HG03575 (cell line): ENCODE results near the gene SPC24.
"Not testable (repeated sequence)": the region's sequence is repeated elsewhere in the genome, so short reads cannot be mapped to it uniquely, and the experiment has no call there.

Experiments used
- ATAC-seq: cut with Tn5 transposase; IDR thresholded peaks from one replicate; pipeline ENCODE4 v1.9.1; 2021; ENCODE audit not compliant: unreplicated experiment, insufficient number of reproducible peaks, low FRiP score; ENCODE audit errors: extremely low read depth

The SPC24 gene

GRCh38 chr19:11105014-11105636, 50.5 kb downstream of the SPC24 start:
- ATAC-seq, result no peak

- not testable (repeated sequence) for ATAC-seq
Observed at GRCh38 chr19:11103667-11104066, 51.9 kb downstream of the SPC24 start.

DNA sequence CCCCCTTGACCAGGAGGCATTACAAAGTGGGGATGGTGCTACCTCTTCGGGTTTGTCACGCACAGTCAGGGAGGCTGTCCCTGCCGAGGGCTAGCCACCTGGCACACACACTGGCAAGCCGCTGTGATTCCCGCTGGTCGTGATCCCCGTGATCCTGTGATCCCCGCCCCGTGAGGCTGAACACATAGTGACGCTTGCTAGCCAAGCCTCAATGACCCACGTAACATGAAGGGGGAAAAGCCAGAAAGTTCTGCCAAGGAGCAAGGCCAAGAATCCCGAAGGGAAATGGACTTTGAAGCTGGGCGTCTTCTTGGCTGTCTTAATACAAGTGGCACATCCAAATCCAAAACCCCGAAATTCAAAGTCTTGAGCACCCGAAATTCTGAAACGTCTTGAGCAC, 52.6 kb downstream of the SPC24 start:
- ATAC-seq, result no peak

- ATAC-seq, result no peak
Observed at GRCh38 chr19:11101057-11101456, 54.5 kb downstream of the SPC24 start.

DNA sequence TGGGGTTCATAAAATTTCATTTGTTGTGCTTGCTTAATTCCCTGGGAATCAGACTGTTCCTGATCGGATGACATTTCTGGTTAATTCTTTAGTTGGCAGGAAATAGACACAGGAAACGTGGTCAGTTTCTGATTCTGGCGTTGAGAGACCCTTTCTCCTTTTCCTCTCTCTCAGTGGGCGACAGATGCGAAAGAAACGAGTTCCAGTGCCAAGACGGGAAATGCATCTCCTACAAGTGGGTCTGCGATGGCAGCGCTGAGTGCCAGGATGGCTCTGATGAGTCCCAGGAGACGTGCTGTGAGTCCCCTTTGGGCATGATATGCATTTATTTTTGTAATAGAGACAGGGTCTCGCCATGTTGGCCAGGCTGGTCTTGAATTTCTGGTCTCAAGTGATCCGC, 55.5 kb downstream of the SPC24 start:
- ATAC-seq, result no peak

DNA sequence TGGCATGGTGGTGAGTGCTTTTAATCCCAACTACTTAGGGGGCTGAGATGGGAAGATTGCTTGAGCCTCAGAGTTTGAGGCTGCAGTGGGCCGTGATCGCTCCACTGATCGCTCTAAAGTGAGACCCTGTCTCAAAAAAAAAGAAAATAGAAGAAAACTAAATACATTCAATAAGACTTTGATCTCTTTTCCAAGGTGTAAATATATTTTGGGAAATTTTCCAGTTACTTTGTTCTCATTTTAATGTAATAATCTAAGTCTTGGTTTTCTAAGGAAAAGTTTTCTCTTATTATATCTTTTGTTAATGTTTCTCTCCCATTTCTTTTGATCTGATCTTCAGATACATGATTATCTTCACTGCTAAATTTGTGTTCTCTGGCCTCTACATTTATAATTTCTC, 56.7 kb downstream of the SPC24 start:
- no peak for ATAC-seq

DNA sequence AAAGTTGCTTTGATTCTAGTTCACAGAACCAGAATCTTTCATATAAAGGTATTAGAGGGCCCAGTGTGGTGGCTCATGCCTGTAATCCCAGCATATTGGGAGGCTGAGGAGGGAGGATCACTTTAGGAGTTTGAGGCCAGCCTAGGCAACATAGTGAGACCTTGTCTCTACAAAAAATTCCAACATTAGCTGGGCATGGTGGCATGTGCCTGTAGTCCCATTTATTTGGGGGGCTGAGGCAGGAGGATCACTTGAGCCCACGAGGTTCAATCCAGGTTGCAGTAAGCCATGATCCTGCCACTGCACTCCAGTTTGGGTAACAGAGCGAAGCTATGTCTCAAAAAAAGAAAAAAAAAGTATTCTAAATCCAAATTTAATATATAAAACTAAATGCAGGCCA, 57.3 kb downstream of the SPC24 start:
- no peak for ATAC-seq

DNA sequence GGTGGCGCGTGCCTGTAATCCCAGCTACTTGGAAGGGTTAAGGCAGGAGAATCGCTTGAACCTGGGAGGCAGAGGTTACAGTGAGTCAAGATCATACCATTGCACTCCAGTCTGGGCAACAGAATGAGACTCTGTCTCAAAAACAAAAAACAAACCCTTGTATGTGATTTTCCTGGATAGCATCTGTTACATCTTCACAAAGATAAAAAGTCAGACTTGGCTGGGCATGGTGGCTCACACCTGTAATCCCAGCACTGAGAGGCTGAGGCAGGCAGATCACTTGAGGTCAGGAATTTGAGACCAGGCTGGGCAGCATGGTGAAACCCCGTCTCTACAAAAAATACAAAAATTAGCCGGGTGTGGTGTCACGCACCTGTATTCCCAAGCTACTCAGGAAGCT, 58.2 kb downstream of the SPC24 start:
- ATAC-seq, result not testable (repeated sequence)

DNA sequence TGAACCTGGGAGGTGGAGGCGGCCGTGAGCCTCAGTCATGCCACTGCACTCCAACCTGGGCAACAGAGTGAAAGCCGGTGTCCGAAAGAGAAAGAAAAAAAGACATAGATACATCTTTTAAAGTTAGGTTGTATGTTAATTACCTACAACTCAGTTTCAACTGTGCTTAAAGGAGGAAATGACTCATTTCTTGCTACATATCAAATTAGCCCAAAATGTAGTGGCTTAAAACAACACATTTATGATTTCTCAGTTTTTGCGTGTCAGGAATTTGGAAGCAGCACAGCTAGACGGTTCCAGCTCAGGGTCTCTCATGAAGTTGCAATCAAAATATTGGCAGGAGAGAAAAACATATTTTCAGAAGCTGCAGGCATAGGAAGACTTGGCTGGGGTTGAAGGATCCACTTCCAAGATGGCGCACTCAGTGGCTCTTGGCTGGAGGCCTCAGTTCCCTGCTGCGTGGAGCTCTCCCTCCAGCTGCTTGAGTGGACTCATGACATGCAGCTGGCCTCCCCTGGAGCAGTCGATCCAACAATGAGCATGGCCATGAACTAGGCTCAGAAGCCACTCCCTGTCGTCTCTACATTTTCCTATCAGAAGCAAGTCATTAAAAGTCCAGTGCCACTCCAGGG, 59.3 kb downstream of the SPC24 start:
- peak; percentile 38 for ATAC-seq
